Panc1 (cell line): ENCODE data around the gene CXCL11. TPM values are rescaled to one million over a fixed set of nuclear protein-coding genes. Genes with fewer than 3 reads are reported as not detected.
"Not testable (repeated sequence)": the region's sequence is repeated elsewhere in the genome, so short reads cannot be mapped to it uniquely, and the experiment has no call there.

ENCODE experiments used
- ATAC-seq: fragments of 200-7000 bp; cut with Tn5 transposase; 2 replicates; pipeline ENCODE4 v1.9.1; 2020; ENCODE audit warnings: mild to moderate bottlenecking, moderate library complexity
- BruUV-seq: library from RNA; stranded (reverse); fragments of 400-500 nt; replicated peaks from 2 replicates; lab custom pipeline; 2021; lab: Mats Ljungman, UMichigan
- CTCF ChIA-PET: fragments of 300-600 bp; sonication (Branson Sonifier 250); formaldehyde crosslinking; loops from one replicate; lab custom pipeline; 2022; ENCODE audit warnings: antibody characterized with exemption; lab: Charles Lee
- POLR2A ChIA-PET: fragments of 300-600 bp; sonication (Branson Sonifier 250); formaldehyde crosslinking; loops from one replicate; lab custom pipeline; 2022; ENCODE audit warnings: antibody characterized with exemption; lab: Charles Lee
- DNase-seq: peaks from one replicate; pipeline ENCODE4 v3.0.0-alpha.2; 2010; ENCODE audit warnings: low read depth, low spot score
- H3K27ac ChIP-seq: 2 replicates; pipeline ENCODE4 v1.5.1; 2011; ENCODE audit warnings: mild to moderate bottlenecking, low read length, inconsistent platforms
- H3K27me3 ChIP-seq: fragments of 200-500 bp; sonication (Bioruptor generic); 2 replicates; pipeline ENCODE4 v1.6.0; 2014; ENCODE audit warnings: low read length, inconsistent platforms; ENCODE audit not compliant: control insufficient read depth, insufficient read depth
- H3K36me3 ChIP-seq: fragments of 200-500 bp; sonication (Bioruptor generic); 2 replicates; pipeline ENCODE4 v1.5.1; 2014; ENCODE audit warnings: inconsistent platforms, mild to moderate bottlenecking, low read length, moderate library complexity; ENCODE audit not compliant: control insufficient read depth, insufficient read depth
- H3K4me1 ChIP-seq: 2 replicates; pipeline ENCODE4 v1.5.1; 2011; ENCODE audit warnings: inconsistent platforms, mild to moderate bottlenecking, low read length, moderate library complexity; ENCODE audit not compliant: control insufficient read depth, insufficient read depth
- H3K4me3 ChIP-seq, 2 experiments: 2 replicates each; pipeline ENCODE4 v1.5.1; 2011 to 2012; ENCODE audit warnings: low read depth in 2 of 2, low read length in 2 of 2, mild to moderate bottlenecking in 2 of 2, inconsistent platforms in 1 of 2, moderate library complexity in 1 of 2
- H3K9me3 ChIP-seq: fragments of 200-500 bp; sonication (Bioruptor generic); 2 replicates; pipeline ENCODE4 v1.5.1; 2014; ENCODE audit warnings: low read depth, mild to moderate bottlenecking, inconsistent platforms, low read length, moderate library complexity; ENCODE audit not compliant: control insufficient read depth, insufficient read depth
- POLR2AphosphoS5 ChIP-seq: IDR thresholded peaks from 2 replicates; pipeline ENCODE4 v1.6.1; 2012; ENCODE audit warnings: mild to moderate bottlenecking, low read depth, low read length, moderate library complexity
- SIN3A ChIP-seq: IDR thresholded peaks from 2 replicates; pipeline ENCODE4 v1.6.1; 2012; ENCODE audit warnings: low read depth, mild to moderate bottlenecking, low read length, moderate library complexity, borderline replicate concordance; ENCODE audit not compliant: insufficient read depth
- TCF7L2 ChIP-seq: IDR thresholded peaks from 2 replicates; pipeline ENCODE4 v1.6.1; 2011; ENCODE audit warnings: mild to moderate bottlenecking, low read depth, low read length, inconsistent platforms
- in situ Hi-C: cut with HindIII; loops from 2 replicates; pipeline ENCODE4 v1.10.0; 2016; ENCODE audit warnings: low sequenced_read_pairs, low pct_unique_long_range_greater_than_20kb
- intact Hi-C: fragments of 100-400 bp; cut with micrococcal nuclease; formaldehyde crosslinking; loops from one replicate; pipeline ENCODE4 v1.10.0; 2022; ENCODE audit not compliant: unreplicated experiment
- total RNA-seq: library from RNA; stranded (reverse); gene quantifications from one replicate; pipeline ENCODE4 v1.2.1, GENCODE V29; 2021; ENCODE audit not compliant: unreplicated experiment
- TF ChIP-seq, protein P1 (sequence below), 2 experiments: IDR thresholded peaks; 2 replicates each; pipeline ENCODE4 v1.6.1; 2011 to 2012; ENCODE audit warnings: low read depth in 2 of 2, control low read depth in 1 of 2, low read length in 1 of 2, mild to moderate bottlenecking in 1 of 2, moderate library complexity in 1 of 2; ENCODE audit not compliant: insufficient read depth in 1 of 2
- TF ChIP-seq, protein P2 (sequence below): fragments of 450-650 bp; IDR thresholded peaks from 2 replicates; pipeline ENCODE4 v1.5.1; 2017; ENCODE audit warnings: mild to moderate bottlenecking

The CXCL11 gene
- total RNA-seq, 1 experiment from 2014 or later = not detected

DNA sequence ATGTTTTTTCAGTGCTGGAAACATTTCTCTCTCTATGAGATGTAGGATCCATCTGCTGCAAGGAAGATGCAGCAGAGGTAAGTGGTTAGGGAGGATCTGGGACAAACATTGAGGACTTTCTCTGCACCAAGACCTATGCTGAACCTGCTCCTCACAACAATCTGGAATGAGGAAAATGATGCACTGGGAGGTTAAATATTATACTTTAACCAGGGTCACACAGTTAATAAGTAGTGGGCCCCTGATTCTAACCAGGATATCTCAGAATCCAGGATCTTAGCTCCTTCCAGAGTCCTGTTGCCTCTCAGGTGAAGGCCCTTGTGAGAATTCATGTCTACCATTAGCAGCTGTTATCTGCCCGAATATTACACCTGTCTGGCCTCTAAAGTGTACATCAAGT is 35.6 kb downstream of the CXCL11 start:
- no TSS peak for BruUV-seq
- intact Hi-C loops (no loop called here), in situ Hi-C loops (no loop called here)
- ATAC-seq (no peak), DNase-seq (no peak)
- TF ChIP-seq, protein P1, sequence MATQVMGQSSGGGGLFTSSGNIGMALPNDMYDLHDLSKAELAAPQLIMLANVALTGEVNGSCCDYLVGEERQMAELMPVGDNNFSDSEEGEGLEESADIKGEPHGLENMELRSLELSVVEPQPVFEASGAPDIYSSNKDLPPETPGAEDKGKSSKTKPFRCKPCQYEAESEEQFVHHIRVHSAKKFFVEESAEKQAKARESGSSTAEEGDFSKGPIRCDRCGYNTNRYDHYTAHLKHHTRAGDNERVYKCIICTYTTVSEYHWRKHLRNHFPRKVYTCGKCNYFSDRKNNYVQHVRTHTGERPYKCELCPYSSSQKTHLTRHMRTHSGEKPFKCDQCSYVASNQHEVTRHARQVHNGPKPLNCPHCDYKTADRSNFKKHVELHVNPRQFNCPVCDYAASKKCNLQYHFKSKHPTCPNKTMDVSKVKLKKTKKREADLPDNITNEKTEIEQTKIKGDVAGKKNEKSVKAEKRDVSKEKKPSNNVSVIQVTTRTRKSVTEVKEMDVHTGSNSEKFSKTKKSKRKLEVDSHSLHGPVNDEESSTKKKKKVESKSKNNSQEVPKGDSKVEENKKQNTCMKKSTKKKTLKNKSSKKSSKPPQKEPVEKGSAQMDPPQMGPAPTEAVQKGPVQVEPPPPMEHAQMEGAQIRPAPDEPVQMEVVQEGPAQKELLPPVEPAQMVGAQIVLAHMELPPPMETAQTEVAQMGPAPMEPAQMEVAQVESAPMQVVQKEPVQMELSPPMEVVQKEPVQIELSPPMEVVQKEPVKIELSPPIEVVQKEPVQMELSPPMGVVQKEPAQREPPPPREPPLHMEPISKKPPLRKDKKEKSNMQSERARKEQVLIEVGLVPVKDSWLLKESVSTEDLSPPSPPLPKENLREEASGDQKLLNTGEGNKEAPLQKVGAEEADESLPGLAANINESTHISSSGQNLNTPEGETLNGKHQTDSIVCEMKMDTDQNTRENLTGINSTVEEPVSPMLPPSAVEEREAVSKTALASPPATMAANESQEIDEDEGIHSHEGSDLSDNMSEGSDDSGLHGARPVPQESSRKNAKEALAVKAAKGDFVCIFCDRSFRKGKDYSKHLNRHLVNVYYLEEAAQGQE (IDR thresholded peaks at IDR 0.05; ENCODE audit: insufficient read depth in 1 of 2, low read depth in 2 of 2, low read length in 1 of 2) = no peak
- TF ChIP-seq, protein P2, sequence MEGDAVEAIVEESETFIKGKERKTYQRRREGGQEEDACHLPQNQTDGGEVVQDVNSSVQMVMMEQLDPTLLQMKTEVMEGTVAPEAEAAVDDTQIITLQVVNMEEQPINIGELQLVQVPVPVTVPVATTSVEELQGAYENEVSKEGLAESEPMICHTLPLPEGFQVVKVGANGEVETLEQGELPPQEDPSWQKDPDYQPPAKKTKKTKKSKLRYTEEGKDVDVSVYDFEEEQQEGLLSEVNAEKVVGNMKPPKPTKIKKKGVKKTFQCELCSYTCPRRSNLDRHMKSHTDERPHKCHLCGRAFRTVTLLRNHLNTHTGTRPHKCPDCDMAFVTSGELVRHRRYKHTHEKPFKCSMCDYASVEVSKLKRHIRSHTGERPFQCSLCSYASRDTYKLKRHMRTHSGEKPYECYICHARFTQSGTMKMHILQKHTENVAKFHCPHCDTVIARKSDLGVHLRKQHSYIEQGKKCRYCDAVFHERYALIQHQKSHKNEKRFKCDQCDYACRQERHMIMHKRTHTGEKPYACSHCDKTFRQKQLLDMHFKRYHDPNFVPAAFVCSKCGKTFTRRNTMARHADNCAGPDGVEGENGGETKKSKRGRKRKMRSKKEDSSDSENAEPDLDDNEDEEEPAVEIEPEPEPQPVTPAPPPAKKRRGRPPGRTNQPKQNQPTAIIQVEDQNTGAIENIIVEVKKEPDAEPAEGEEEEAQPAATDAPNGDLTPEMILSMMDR = no peak
- TF ChIP-seq TCF7L2 (no peak), SIN3A (no peak), POLR2AphosphoS5 (no peak)
- Histone ChIP-seq H3K27ac (no peak overlapping the region), H3K36me3 (no peaks in the 10 kb centered on the region), H3K4me1 (no peaks in the 10 kb centered on the region), H3K27me3 (no peaks in the 10 kb centered on the region; the same call in 1 of the 2 replicates), H3K4me3 (no peak overlapping the region), H3K9me3 (no peaks in the 10 kb centered on the region)
- POLR2A ChIA-PET = no interaction called here
- CTCF ChIA-PET = no interaction called here

GRCh38 chr4:75998525-75999147 is 37.2 kb downstream of the CXCL11 start:
- POLR2A ChIA-PET, intact Hi-C loops, H3K27me3 ChIP-seq, H3K4me1 ChIP-seq, ATAC-seq, H3K36me3 ChIP-seq, DNase-seq, H3K27ac ChIP-seq, in situ Hi-C loops, H3K9me3 ChIP-seq, H3K4me3 ChIP-seq, CTCF ChIA-PET, BruUV-seq: not testable (repeated sequence)

- TF ChIP-seq TCF7L2 (no peak), POLR2AphosphoS5 (no peak)
- no TSS peak for BruUV-seq
- CTCF ChIA-PET = interaction anchor here (0.6 kb wide), 1 partner anchor 140 kb away, joined by 3 read pairs; no protein-coding TSS in a partner anchor
- no peaks in the 10 kb centered on the region for H3K9me3 ChIP-seq
- POLR2A ChIA-PET = no interaction called here
- no peaks in the 10 kb centered on the region for H3K36me3 ChIP-seq
- no peaks in the 10 kb centered on the region for H3K4me1 ChIP-seq
- intact Hi-C loops (no loop called here), in situ Hi-C loops (no loop called here)
- no peak overlapping the region for H3K27ac ChIP-seq
- ATAC-seq = no peak
- no peaks in the 10 kb centered on the region; the same call in 1 of the 2 replicates for H3K27me3 ChIP-seq
- no peak for DNase-seq
- H3K4me3 ChIP-seq = no peak overlapping the region
Measured at GRCh38 chr4:75997946-75998345, 37.9 kb downstream of the CXCL11 start.
